Measurements from ENCODE around the gene AKNAD1. TPM values are rescaled to one million over a fixed set of nuclear protein-coding genes. Genes with fewer than 3 reads are reported as not detected.

Gene AKNAD1
- total RNA-seq, 2 experiments from 2014 or later = not detected

DNA sequence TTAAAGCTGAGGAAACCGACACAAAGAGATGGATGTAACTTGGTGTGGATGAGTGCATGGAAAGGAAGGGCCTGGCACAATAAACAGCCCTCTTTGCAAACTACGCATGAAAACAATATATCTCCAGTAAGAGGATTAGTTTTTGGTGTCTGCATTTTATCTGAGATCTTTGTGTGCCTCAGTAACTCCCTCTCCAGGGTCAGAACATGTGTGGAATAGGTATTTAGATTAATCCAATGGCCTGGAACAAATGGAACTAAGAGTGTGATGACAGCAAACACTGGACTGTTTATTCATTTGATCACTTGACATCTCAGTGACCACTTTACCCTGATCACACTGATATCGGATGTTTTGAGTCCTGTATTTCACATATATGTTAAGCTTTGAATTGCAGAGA lies 45.3 kb downstream of the AKNAD1 start:
- H3K4me1 ChIP-seq (ENCODE audit: insufficient read depth, low read length, poor library complexity, severe bottlenecking) = no peaks in the 10 kb centered on the region
- H2AFZ ChIP-seq (ENCODE audit: low read length) = no peak overlapping the region
- TF ChIP-seq EZH2phosphoT487 (IDR thresholded peaks at IDR 0.05; ENCODE audit: borderline replicate concordance, low read depth, low read length) = no peak
- intact Hi-C loops (cut with micrococcal nuclease; ENCODE audit: unreplicated experiment) = no loop called here
- no TSS peak for BruUV-seq (replicated peaks)
- no peak overlapping the region for H3K27ac ChIP-seq (ENCODE audit: low read depth, low read length, poor library complexity, severe bottlenecking)
- no peaks in the 10 kb centered on the region for H3K9me2 ChIP-seq (ENCODE audit: insufficient read depth, low read length)
- H3K79me2 ChIP-seq (ENCODE audit: insufficient read depth, low read depth, low read length) = no peaks in the 10 kb centered on the region
- ChIA-PET CTCF (ENCODE audit: unreplicated experiment) (no interaction called here), POLR2A (interaction anchor here (0.5 to 0.9 kb wide), 3 partner anchors 18 to 77 kb away, joined by 3 to 8 read pairs (median 4); no protein-coding TSS in a partner anchor)
- no peak overlapping the region for H3K4me2 ChIP-seq (ENCODE audit: low read length)
- no peaks in the 10 kb centered on the region for H4K20me1 ChIP-seq (ENCODE audit: insufficient read depth, low read length)
- no peak overlapping the region for H3K4me3 ChIP-seq (ENCODE audit: low read depth, low read length, poor library complexity, severe bottlenecking)
- DNase-seq (ENCODE audit: low spot score) = no peak
- peaks cover 31% of the 10 kb centered on the region for H3K36me3 ChIP-seq (ENCODE audit: insufficient read depth, low read length)
- H3K9me3 ChIP-seq (ENCODE audit: low read length) = no peaks in the 10 kb centered on the region

DNA sequence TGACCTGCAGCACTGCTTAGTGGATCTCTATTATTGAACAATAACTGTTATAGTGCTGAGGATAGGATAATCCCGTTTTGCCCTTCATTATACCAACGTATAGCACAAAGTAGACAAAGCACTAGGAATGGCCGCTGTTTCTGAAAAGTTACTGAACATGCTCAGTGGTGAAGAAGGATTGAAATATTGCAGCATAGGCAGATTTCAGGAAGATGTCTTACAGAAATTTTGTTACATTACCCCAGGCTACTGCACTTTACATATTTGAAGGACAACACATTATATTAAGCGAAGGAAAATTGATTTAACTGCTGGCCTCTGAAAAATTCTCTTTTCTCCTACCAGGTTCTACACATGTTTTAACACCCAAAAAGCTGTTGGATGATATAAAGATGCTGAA lies 48.5 kb downstream of the AKNAD1 start:
- no peak for TF ChIP-seq EZH2phosphoT487 (IDR thresholded peaks at IDR 0.05; ENCODE audit: borderline replicate concordance, low read depth, low read length)
- TF ChIP-seq, protein P1, sequence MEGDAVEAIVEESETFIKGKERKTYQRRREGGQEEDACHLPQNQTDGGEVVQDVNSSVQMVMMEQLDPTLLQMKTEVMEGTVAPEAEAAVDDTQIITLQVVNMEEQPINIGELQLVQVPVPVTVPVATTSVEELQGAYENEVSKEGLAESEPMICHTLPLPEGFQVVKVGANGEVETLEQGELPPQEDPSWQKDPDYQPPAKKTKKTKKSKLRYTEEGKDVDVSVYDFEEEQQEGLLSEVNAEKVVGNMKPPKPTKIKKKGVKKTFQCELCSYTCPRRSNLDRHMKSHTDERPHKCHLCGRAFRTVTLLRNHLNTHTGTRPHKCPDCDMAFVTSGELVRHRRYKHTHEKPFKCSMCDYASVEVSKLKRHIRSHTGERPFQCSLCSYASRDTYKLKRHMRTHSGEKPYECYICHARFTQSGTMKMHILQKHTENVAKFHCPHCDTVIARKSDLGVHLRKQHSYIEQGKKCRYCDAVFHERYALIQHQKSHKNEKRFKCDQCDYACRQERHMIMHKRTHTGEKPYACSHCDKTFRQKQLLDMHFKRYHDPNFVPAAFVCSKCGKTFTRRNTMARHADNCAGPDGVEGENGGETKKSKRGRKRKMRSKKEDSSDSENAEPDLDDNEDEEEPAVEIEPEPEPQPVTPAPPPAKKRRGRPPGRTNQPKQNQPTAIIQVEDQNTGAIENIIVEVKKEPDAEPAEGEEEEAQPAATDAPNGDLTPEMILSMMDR (conservative IDR thresholded peaks at IDR 0.05; ENCODE audit: low read length) = no peak
- H4K20me1 ChIP-seq (ENCODE audit: insufficient read depth, low read length) = no peaks in the 10 kb centered on the region
- no peak overlapping the region for H3K4me3 ChIP-seq (ENCODE audit: low read depth, low read length, poor library complexity, severe bottlenecking)
- H3K36me3 ChIP-seq (ENCODE audit: insufficient read depth, low read length) = peaks cover 56% of the 10 kb centered on the region
- BruUV-seq (replicated peaks) = no TSS peak
- no peak overlapping the region for H3K27ac ChIP-seq (ENCODE audit: low read depth, low read length, poor library complexity, severe bottlenecking)
- H2AFZ ChIP-seq (ENCODE audit: low read length) = no peak overlapping the region
- no peak for DNase-seq (ENCODE audit: low spot score)
- H3K9me2 ChIP-seq (ENCODE audit: insufficient read depth, low read length) = no peaks in the 10 kb centered on the region
- H3K4me1 ChIP-seq (ENCODE audit: insufficient read depth, low read length, poor library complexity, severe bottlenecking) = no peaks in the 10 kb centered on the region
- ChIA-PET POLR2A (interaction anchor here (0.6 kb wide), 1 partner anchor 701 kb away, joined by 3 read pairs; no protein-coding TSS in a partner anchor), CTCF (ENCODE audit: unreplicated experiment) (no interaction called here)
- intact Hi-C loops (cut with micrococcal nuclease; ENCODE audit: unreplicated experiment) = no loop called here
- H3K4me2 ChIP-seq (ENCODE audit: low read length) = no peak overlapping the region
- H3K9me3 ChIP-seq (ENCODE audit: low read length) = no peaks in the 10 kb centered on the region
- H3K79me2 ChIP-seq (ENCODE audit: insufficient read depth, low read depth, low read length) = no peaks in the 10 kb centered on the region

DNA sequence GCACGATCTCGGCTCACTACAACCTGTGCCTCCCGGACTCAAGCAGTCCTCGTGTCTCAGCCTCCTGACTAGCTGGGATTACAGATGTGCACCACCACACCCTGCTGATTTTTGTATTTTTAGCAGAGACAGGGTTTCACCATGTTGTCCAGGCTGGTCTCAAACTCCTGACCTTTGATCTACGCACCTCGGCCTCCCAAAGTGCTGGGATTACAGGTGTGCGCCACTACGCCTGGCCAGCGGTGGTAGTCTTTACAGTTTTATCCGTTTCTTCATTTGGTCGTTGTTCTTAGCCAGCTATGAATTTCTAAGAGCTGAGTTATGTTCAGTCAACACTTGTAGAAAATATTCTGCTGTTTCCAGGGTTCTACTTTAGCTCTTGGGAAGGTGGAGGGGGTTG lies 53.3 kb downstream of the AKNAD1 start:
- intact Hi-C loops (cut with micrococcal nuclease; ENCODE audit: unreplicated experiment) = no loop called here
- Histone ChIP-seq H4K20me1 (ENCODE audit: insufficient read depth, low read length) (no peaks in the 10 kb centered on the region), H3K4me1 (ENCODE audit: insufficient read depth, low read length, poor library complexity, severe bottlenecking) (no peaks in the 10 kb centered on the region), H2AFZ (ENCODE audit: low read length) (no peak overlapping the region), H3K9me3 (ENCODE audit: low read length) (no peaks in the 10 kb centered on the region), H3K36me3 (ENCODE audit: insufficient read depth, low read length) (peaks cover 80% of the 10 kb centered on the region), H3K27ac (ENCODE audit: low read depth, low read length, poor library complexity, severe bottlenecking) (no peak overlapping the region), H3K4me3 (ENCODE audit: low read depth, low read length, poor library complexity, severe bottlenecking) (no peak overlapping the region), H3K4me2 (ENCODE audit: low read length) (no peak overlapping the region), H3K79me2 (ENCODE audit: insufficient read depth, low read depth, low read length) (no peaks in the 10 kb centered on the region), H3K9me2 (ENCODE audit: insufficient read depth, low read length) (no peaks in the 10 kb centered on the region)
- TF ChIP-seq, protein P1 (conservative IDR thresholded peaks at IDR 0.05; ENCODE audit: low read length) = no peak
- no peak for TF ChIP-seq EZH2phosphoT487 (IDR thresholded peaks at IDR 0.05; ENCODE audit: borderline replicate concordance, low read depth, low read length)
- POLR2A ChIA-PET = interaction anchor here (0.6 to 1.5 kb wide), 2 partner anchors 51 to 713 kb away, joined by 5 read pairs; no protein-coding TSS in a partner anchor
- BruUV-seq (replicated peaks) = no TSS peak
- no peak for DNase-seq (ENCODE audit: low spot score)
- CTCF ChIA-PET (ENCODE audit: unreplicated experiment) = no interaction called here
